Stromal cell of bone marrow (primary cell): ENCODE results near the gene NTM.
"Not testable (repeated sequence)": the region's sequence is repeated elsewhere in the genome, so short reads cannot be mapped to it uniquely, and the experiment has no call there.

Source experiments
- DNase-seq: peaks from one replicate; pipeline ENCODE4 v3.0.0-alpha.2; 2012; ENCODE audit warnings: low read depth

NTM gene

DNA sequence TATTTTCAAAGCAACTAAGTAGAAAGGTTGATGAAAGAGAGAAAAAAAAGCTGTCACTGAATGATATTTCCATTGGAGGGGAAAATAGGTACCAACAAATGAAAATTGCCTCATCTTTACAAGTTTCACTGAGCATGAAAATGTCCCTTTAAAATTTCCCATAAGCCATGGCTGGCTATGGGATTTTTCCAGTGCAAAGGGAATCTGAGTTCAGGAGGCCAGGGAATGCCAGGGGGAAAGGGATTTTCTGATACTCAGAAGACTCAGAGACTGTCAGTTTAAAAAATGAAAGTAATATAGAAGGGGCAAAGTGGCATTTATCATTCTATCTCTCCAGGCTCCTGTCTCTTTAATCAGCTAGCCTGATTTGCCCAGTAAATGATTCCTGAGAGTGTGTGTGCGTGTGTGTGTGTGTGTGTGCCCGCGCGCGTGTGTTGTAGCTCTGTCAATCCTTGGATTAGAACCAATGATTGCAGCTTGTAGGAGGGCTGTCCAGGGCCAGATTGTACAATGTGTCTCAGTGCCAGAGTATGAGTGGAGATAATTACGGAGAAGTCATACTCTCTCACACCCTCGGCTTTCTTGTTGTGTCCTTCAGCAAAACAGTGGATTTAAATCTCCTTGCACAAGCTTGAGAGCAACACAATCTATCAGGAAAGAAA, at the start of gene NTM:
Gene NTM (plus strand): TSS at position 526 of the 662 bp plus-strand sequence.
- DNase-seq = peak; percentile 33

DNA sequence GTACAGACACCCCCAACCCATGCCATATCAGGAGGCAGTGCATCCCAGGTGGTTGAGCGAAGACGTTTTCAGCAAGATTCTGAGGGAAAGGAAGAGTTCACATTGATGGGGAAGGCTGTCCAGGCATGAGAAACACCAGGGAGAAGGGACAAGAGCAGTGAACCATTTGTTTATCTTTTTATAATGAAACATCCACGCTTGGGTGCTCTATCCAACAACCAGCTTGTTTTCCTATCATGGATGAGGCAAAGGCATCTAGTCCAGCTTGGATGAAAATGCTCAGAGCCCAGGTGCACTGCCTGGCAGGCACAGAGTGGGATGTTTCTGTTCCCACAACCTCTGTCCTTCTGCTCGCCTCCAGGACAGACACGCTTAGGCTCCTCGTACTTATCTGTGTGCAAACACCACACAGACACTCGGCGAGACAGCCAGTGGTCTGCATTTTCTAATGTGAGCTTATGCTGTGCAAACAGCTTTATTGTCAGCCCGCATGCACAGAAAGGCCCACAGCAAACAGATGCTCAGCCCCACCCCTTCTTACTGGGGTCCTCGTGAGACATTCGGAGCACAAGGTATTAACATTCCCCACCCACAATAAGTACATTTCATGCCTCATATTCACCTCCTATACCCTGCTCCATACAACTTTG, 45.4 kb upstream of the NTM start:
- no peak for DNase-seq

DNA sequence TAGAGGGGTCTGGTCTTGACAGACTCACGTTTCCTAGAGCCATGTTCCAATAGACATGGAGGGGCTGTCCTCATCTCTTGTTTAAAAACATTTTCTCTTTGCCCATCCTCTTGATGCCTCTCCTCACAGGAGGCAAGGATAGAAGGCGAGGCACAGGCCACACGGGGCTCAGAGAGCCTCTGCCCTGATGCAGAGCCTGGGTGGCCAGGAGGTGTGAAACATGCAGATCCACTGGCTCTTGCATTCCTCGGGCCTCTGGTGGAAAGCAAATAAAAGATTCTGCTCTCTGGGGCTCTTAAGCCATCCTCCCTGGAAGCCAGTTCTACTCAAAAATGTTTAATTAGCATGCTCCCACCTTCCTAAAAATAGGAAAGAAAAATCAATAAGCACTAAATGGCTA, 43.6 kb upstream of the NTM start:
- no peak for DNase-seq

DNA sequence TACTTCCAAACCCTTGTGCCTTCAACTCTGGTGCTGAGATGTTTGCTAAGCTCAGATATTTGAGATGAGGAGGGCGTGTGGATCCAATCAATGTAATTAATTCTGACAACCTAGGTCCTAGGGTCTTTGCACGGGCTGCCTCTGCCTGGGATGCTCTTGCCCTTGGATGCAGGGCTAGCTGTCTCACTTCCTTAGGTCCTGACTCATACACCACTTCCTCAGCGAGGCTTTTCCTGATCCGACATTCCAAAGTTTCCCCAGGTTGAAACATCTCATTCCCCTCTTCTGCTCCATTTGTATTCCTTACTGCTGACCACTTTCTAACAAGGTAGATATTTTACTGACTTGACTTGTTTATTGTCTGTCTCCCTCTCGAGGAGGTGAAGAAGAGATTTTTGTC, 43.0 kb upstream of the NTM start:
- DNase-seq = no peak

DNA sequence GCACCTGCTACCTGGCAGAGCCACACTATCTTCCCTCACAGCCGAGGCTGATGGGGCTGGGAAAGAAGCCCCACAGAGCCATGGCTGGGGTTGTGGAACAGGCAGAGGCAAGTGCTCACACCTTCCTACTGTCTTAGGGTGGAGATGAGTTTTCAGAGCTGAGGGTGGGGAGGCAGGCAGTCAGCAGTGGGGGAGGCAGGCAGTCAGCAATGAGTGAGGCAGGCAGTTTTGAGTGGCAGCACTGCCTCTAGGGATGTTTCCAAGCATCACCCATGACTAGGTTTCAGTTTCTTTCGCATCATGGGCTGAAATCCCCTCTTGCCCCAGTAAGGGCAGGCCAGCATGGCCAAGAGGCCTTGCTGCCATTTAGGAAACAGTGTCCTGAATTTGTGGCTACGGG, 41.6 kb upstream of the NTM start:
- DNase-seq = no peak

DNA sequence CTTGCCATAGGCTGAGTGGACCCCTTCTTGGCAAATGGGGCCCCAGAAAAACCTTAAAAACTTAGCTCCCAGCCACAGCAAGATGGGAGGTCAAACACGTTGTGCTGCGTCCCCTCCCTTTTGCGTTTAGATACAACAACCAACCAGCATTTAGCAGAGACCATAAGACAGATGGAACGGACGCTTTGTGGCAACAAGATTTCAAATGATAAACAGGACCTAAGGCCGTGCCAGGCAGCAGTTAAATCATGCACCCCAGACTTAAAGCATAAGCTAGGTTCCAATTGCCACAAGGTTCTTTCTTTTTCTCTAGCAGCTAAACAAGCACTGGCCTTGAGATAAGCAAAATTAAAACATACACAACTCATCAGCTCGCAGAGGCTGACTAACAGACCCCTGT, 39.4 kb upstream of the NTM start:
- DNase-seq = no peak

DNA sequence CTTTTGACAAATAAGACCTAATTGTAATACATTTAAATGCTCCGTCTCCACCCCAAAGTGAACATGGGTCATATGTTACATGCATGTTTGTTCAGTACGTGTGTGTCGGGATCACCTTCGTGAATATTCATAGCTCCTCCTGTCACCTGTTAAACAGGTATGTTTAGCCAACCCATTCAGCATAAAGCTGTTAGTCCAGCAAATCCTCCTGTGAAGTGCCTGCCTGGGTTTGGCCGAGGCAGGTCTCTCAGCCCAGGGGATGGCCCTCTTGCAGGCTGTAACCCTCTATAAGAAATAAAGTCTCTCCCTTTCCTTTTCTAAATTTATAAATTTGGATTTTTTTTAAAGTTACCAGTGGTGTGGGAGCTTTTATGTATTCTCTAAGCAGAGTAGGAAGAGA, 38.9 kb upstream of the NTM start:
- DNase-seq = no peak

DNA sequence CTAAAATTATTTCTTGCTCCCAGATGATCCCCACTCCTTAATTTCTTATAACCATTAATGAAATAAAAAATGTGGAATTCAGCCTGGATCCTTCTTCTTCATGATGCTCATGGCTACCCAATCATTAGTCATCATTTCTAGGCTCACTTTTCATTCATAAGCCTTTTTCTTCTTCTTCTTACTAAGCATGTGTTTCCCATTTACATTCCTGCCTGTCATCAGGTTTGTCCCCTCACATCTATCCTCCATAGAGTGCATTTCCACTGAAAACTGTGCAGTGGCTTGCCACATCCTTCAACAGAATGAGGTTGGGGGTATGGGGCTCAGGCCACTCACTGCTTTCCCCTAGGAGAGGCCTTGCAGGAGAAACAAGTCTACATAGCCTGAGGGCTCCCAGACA, 35.8 kb upstream of the NTM start:
- DNase-seq = no peak

DNA sequence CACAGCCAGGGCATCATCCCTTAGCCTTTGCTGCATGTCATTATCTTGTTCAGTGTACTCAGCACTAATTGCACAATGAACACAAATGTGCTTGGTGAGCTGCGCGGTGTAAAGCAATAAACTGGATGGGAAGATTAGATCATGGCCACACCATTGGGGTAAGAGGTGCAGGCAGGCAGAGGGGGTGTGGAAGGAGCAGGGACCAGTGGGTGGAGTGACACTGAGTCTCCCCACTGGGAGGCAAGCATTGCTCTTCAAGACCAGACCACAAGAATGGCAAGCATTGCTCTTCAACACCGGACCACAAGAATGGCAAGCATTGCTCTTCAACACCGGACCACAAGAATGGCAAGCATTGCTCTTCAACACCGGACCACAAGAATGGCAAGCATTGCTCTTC, 28.5 kb upstream of the NTM start:
- not testable (repeated sequence) for DNase-seq

DNA sequence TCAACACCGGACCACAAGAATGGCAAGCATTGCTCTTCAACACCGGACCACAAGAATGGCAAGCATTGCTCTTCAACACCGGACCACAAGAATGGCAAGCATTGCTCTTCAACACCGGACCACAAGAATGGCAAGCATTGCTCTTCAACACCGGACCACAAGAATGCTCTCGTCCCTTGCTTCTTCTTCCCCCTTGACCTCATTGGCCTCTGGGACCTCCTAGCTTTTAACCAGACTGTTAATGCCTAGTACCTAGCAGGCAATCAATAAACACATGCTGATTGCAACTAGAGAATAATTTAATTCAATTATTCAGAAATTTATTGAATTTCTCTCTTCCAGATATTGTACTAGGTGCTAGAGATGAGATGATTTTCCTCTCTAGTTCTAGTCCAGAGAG, 28.0 kb upstream of the NTM start:
- not testable (repeated sequence) for DNase-seq

DNA sequence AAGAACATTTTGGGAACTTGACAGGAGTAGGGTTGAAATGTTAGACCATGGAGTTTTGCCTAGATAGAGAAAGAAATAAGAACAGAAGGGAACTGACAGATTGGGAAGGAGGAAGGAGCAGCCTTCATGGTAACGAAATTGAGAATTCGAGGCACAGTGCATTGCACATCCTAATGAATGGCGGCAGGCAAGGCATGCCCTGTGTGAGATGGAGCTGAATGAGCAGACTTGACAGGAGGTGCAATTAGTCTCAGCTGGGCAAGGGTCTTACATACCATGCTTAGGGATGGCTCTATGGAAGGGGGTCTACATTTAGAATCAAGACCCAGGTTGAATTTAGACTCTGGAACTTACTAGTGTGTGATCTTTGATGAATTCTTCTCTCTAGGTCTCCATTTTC, 25.0 kb upstream of the NTM start:
- no peak for DNase-seq

DNA sequence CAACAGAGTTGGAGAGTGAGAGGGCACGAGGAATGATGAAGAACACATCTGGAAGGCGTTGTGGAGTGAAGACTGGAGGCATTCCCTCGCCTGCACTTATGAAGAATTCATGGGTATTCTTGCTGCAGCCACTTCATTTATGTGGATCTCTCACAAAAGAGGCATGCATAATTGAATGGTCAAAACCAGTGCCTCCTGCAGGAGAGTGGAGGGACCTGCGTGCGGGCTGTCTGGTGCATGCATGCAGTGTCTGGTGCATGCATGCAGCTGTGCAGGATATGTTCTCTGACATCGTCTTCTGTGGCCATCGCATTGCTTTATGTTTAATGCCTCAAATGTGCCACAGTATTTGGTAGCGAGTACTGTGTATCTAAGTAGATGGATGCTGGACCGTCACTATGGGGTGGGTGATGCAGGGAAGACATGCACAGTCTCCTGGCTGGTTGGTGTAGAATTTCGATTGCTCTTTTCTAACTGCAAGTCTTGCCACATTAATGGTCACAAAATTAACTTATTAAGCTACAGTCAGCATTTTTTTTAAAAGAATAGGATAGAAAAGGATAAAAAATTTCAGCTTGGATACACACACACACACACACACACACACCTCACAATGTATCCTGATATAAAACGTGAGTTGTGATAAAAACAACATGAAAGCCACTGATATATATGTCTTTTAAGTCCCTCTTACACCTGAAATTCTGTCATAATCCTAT, 20.9 kb upstream of the NTM start:
- no peak for DNase-seq

DNA sequence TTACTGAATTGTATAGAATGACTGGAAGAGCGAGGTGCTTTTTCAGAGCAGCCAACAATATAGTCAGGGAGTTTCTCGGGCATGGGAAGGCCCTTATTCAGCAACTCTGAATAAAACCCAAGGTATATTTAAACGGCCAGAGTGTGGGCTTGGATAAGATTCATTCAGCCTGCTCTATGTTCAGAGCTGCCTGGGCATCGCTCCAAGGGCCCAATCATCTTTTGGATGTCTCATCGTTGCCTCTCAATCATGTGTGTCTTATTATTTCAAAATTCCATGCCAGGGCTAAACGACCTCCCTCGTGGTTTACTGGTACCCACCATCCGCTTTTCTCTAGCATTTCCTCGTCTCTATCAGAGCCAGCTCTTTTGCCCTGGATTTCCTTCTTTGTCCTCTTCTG, 19.5 kb upstream of the NTM start:
- DNase-seq = peak; percentile 5

DNA sequence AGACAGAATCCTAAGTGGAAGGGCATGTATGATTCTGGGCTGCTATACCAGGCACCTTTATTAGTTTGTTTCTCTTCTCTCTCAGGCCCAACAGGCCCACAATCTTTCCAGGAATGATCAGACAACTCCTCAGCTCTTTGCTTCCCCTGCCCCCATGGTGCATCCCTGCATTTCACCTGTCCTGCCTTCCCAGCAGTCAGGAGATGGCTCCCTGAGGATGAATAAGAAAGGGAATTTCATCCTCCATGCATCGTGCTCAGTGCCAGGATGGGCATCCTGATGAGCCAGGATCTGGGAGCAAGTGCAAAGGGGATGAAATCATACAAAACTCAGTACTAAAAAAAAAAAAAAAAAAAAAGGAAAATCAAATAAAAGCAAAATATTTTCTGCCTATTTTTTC, 18.6 kb upstream of the NTM start:
- DNase-seq = no peak

DNA sequence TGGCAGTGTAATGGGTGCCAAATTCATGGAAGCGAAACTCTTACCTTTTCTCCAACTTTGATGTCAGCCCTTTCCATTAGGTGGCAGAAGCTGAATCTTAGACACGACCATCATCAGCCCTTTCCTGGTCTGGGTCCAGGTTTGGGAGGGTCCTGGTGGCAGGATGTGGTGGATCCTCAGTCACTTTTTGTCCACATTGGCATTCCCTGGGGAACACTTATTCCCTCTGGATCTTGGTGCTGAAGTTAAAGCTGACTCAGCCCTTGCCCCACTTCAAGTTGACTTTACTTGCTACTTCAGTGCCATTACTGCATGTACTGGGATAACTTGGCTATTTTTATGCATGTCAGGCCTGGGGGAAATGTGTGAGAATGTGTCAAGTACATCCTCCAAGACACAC, 16.6 kb upstream of the NTM start:
- DNase-seq = no peak

DNA sequence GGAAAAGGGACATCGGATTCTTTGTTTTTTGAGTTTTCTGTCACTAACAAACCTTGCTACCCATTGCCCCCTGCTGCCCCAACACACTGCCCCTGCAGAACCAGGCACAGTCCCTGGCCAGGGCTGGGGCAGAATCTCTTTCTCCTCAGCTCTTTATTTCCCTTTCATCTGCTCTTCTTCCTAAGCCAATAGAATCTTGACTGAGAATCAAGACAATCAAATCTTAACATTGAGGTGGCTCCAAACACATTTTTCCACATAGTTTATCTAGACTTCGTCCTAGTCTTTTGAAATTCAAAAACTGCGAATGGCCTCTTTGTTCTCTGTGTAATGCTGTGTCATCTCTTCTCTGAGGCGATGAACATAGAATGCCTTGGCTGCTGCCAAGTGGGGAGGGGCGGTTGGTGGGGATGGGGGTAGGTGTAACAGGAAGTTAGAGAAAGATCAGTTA, 16.1 kb upstream of the NTM start:
- no peak for DNase-seq

DNA sequence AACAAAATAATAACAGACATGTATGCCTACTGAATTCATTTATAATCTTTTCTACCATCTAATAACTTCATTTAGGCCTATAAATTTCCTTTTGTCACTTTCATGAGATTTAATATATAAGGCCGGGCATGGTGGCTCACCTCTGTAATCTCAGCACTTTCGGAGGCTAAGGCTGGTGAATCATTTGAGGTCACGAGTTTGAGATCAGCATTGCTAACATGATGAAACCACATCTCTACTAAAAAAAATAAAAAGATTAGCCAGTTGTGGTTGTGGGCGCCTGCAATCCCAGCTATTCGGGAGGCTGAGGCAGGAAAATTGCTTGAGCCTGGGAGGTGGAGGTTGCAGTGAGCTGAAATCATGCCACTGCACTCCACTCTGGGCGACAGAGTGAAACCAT, 14.2 kb upstream of the NTM start:
- peak; percentile 16 for DNase-seq

DNA sequence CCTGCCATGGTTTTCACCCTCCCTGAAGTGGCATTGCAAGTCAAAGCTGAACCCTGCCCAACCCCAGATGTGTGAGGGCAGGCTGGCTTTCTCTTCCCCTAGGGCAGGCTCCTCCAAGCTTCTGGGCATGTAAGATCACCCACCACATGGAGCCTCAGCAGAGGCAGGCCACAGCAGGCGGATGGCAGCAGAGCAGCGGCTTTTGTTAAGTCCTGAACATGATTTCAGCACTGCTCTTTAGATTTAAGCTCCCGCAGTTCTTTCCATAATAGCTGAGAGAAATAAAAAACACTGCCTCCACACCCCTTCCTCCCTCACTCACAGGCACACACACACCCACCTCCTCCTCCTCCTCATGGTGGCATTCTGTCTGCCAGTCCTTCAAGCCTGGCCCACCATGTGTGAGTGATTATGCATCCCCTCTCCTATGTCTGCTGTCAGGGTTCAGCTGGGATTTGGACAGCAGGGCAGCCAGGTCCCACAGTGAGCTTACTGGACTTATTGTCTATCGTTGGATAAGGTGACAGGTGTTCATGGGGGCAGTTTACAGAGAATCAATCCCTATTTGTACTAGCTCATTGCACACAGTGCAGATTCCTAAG, 5.0 kb upstream of the NTM start:
- DNase-seq = no peak

DNA sequence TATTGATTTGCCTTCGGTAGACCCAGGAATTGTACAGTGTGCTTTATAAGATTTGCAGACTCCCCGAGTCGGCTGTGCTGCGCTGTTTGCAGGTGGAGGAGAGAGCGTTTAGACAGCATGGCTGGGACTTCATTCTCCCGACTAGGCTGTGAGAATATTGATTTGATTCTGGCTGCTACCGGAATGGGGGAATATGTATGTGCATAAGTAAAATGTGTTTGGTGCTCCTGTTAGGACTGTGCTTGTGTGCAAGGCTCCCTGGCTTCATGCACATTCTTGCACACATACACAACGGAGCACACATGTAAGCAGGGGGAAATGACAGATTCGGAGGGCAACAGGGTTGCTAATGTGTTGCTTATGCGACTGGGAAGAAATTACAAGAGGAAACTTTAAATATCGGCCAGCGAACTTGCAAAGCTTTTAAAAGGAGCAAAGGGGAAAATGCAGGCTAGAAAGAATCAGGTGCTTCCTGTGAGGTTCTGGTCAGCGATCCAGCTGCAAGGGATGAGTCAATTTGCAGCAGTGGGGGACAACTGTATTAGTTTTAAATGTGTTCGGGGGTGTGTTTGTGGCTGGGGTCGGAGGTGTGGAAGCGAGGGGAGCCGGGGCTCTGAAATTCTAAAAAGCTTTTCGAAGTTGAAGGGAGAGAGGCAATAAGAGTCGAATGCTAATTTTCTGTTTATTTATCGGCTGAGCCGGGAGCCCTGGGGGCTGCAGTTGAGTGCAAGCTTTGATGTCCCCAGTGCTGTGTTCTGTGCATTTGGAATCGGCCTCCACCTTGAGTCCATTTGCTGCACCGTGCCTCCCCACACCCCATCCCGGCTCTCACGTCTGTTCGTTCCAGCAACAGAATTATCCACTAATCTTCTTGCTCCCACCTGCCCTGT, 731 bp downstream of the NTM start:
- DNase-seq = no peak

DNA sequence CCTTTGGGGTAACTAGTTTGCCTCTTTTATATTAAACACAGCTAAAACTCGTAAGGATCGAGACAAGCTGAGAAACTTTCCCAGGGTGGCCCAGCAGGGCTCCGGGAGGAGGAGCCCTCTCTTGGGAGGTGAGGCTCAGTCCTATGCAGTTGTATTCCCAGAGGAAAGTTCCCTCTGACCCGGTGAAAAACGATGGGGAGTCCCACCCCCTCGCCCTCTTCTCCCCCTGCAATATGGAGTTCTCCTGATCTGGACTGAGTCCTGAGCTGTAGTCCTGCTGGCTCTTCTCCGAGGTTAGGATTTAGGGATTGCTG, 1.3 kb downstream of the NTM start:
- no peak for DNase-seq

DNA sequence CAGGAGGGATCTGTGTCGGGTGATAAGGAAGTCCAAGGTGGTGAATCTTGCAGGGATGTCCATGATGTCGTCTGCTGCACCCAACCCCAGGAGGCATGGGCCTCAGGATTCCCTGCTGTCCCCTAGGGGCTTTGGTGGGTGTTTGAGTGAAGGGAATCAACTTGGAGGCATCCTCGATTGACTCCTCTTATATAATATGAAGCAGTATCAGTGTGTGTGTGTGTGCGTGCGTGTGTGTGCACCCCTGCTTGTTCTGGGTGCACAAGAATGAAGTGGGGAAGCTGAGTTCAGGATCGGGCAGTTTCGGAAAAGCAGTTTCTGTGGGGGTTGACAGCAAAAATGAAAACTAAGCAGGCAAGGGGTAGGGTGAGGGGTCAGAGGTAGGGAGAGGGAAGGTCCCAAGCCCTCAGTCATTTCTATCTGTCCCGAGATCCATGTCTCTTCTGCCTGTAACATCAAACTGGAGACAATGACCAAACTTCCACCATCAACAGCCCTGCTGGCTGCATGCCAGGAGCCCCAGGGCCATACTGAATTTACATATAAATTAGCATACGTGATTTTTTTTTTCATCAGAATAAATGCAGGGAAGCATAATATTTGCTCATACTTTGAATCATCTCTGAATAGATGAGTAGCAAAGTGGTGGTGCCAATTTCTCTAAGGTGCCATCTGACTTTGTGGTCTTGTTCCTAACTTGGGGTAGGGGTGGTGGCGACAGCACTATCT, 2.0 kb downstream of the NTM start:
- no peak for DNase-seq
